VCaP (cell line): Measurements from ENCODE around the gene FAS.
A peak's percentile ranks its signal among the peaks of the same experiment; 100 is the strongest.

Experiments
- H3K27ac ChIP-seq: fragments of 450-650 bp; 2 replicates; pipeline ENCODE4 v1.5.1; 2017
- CTCF ChIP-seq: fragments of 450-650 bp; conservative IDR thresholded peaks from 2 replicates; pipeline ENCODE4 v1.5.1; 2017; ENCODE audit warnings: mild to moderate bottlenecking, moderate library complexity

Gene FAS

DNA sequence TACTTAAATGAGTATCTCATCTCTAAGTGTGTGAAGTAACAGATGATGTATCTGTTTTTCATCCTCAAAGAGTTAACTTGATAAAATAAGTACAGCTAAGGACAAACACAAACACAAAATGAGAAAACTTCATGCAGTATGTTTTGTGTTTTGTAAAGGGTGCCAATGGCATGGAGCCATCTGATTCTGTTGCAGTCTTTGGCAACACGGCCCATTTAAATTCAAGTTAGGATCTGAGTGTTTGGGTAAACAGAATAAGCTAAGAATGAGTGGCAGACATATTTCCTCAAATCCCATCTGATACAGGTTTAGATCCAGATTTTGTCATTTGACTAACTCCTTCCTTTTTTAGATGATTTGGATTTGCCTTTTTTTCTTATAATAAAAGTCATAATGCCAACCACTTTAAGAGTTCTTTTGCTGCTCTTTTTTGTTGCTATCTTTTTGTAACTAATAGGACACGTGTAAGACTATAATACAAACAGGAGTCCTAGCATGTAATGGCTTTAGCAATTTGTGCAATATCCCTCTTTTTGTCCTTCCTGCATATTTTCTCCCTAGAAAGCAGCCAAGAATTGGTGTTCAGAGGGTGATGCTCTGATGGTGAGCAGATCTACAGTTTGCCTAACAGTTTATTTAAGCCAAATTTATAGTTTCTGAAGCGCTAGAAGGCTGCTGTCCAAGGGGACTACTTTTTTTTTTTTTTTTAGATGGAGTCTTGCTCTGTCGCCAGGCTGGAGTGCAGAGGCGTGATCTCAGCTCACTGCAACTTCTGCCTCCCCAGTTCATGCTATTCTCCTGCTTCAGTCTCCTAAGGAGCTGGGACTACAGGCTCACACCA is 19.2 kb upstream of the FAS start:
- H3K27ac ChIP-seq, result peak overlapping the region; percentile 16; the same call in 1 of the 2 replicates
- no peak for TF ChIP-seq CTCF

DNA sequence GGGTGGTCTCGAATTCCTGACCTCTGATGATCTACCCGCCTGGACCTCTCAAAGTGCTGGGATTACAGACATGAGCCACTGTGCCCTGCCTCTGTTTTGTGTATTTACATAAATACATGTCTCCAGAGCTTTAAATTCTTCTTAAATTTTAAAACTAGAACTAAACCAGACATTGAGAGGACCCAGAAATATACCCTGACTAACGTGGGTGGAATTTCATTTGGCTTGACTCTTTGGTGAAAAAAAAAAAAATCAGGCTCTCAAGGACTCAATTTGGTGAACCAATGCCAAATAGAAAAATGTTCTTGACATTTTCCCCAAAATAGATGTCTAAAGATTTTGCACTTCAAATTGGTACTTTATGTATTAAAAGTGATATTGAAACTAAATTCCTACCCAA is 16.6 kb upstream of the FAS start:
- no peak for TF ChIP-seq CTCF
- peak overlapping the region; percentile 77; the same call in 1 of the 2 replicates for H3K27ac ChIP-seq

DNA sequence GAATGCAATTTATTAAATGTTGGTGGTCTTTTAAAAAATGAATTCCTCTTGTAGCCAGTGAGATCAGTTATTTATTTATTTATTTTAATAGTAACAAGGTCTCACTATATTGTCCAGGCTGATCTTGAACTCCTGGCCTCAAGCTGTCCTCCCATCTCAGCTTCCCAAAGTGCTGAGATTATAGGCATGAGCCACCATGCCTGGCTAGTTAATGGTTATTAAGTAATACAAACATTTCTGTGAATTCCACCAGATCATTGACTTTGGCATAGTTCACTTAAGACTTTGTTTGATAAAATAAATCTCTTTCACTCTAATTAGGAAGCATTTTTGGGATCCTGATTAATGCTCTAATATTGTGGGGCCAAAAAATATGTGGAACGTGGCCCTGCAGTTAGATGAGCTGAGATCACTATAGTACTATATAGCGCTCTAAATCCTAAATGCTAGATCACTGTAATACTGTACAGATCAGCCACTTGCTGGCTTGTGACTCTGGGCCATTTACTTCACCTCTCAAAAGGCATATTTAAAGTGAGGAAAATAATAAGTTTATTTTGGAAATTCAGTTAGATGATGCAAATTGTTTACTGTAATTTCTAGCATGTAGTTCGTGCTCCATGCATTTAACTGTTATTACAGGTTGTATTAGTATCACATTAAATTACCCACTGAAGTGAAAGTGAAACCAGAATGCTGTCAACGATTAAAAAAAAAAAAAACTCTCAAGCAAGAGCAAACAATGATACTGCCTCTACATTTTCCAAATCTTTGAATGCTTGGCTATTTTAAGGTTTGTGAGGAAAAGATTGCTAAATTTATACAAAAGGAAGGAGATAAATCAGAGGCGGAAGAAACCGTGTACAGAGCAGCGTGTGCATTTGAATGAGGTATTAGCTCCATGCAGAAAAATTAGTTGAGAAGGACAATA is 15.9 kb upstream of the FAS start:
- peak overlapping the region; percentile 77 for H3K27ac ChIP-seq

DNA sequence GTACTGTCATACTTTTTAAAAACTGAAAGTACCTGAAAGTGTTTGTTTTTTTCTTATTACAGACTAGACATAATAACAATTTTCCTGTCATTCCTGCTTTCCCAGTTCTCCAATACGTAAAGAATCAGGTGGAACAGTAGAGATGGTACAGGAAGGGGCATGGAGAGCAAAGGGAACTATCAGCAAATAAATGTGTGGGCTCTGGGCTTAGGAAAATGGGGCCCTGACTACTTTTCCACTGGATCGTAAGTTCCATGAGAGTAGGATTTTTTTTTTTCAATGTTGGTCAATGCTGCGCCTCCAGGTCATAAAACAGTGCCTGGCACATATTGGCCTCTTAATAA is 15.2 kb upstream of the FAS start:
- TF ChIP-seq CTCF, result no peak
- peak overlapping the region; percentile 77 for H3K27ac ChIP-seq

More for the DNA sequence above, 15.9 kb upstream of the FAS start:
- TF ChIP-seq CTCF, result no peak

DNA sequence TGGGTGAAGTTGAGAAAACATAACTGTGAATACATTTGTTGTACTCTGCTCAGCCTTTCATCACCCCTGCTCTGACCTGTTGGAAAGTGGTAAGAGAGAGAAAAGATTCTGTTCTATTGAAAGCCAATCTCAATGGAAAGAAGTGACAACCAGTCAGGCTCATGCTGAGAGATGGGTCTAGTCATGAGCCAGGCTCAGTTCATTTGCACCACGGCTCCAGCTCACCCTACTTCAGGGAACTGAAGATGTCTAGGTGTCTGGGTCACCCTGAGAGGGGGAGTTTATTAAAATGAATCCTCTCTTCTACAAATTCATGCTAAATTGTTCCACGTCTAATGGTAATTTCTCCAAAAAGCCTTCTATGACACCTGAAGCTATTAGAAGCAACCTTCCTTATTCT is 12.1 kb upstream of the FAS start:
- TF ChIP-seq CTCF, result no peak
- H3K27ac ChIP-seq, result no peak overlapping the region; the same call in 1 of the 2 replicates

GRCh38 chr10:88979153-88979562 is 11.4 kb upstream of the FAS start:
- peak overlapping the region; percentile 97 for H3K27ac ChIP-seq
- TF ChIP-seq CTCF, result no peak

- no peak for TF ChIP-seq CTCF
- peak overlapping the region; percentile 97 for H3K27ac ChIP-seq
Observed at GRCh38 chr10:88979603-88980002, 11.0 kb upstream of the FAS start.
